ENCODE measurements around the gene NINL. TPM values are rescaled to one million over a fixed set of nuclear protein-coding genes. Genes with fewer than 3 reads are reported as not detected.

Gene NINL
- total RNA-seq, 4 donors from 2014 or later: 0.24 to 6.1 (median 0.88) TPM

- no peak for DNase-seq
- intact Hi-C loops (cut with DNase I; ENCODE audit: low total_unique reads): no loop called here
- no peaks in the 10 kb centered on the region for H3K27me3 ChIP-seq
- H3K27ac ChIP-seq: no peak overlapping the region
- in situ Hi-C loops (cut with MboI; ENCODE audit: low sequenced_read_pairs in 4 of 4): no loop called here
- no peaks in the 10 kb centered on the region for H3K4me1 ChIP-seq
- no peak overlapping the region for H3K4me3 ChIP-seq
- peaks cover 0 to 8% (median 0%) of the 10 kb centered on the region in 3 donors for H3K9me3 ChIP-seq
- no peaks in the 10 kb centered on the region for H3K36me3 ChIP-seq
- ATAC-seq: no peak
- TF ChIP-seq POLR2A (IDR thresholded peaks at IDR 0.05) (no peak), CTCF (IDR thresholded peaks at IDR 0.05 in 4 of 5, conservative IDR thresholded peaks at IDR 0.05 in 1 of 5) (no peak)
Observed at GRCh38 chr20:25517124-25517523, 68.2 kb downstream of the NINL start.

- no peak overlapping the region for H3K4me3 ChIP-seq
- H3K27me3 ChIP-seq: no peaks in the 10 kb centered on the region
- intact Hi-C loops (cut with DNase I; ENCODE audit: low total_unique reads): no loop called here
- no peaks in the 10 kb centered on the region for H3K36me3 ChIP-seq
- no peaks in the 10 kb centered on the region for H3K4me1 ChIP-seq
- ATAC-seq: no peak
- TF ChIP-seq POLR2A (IDR thresholded peaks at IDR 0.05): no peak
- no peak for TF ChIP-seq CTCF (IDR thresholded peaks at IDR 0.05 in 4 of 5, conservative IDR thresholded peaks at IDR 0.05 in 1 of 5)
- in situ Hi-C loops (cut with MboI; ENCODE audit: low sequenced_read_pairs in 4 of 4): no loop called here
- no peak for DNase-seq
- peaks cover 0 to 8% (median 0%) of the 10 kb centered on the region in 3 donors for H3K9me3 ChIP-seq
- H3K27ac ChIP-seq: no peak overlapping the region
Observed at GRCh38 chr20:25514747-25515340, 70.5 kb downstream of the NINL start.

- intact Hi-C loops (cut with DNase I; ENCODE audit: low total_unique reads) (no loop called here), in situ Hi-C loops (cut with MboI; ENCODE audit: low sequenced_read_pairs in 4 of 4) (no loop called here)
- Histone ChIP-seq H3K4me1 (no peaks in the 10 kb centered on the region), H3K9me3 (peaks cover 0 to 8% (median 0%) of the 10 kb centered on the region in 3 donors), H3K36me3 (no peaks in the 10 kb centered on the region), H3K27me3 (no peaks in the 10 kb centered on the region), H3K4me3 (no peak overlapping the region), H3K27ac (no peak overlapping the region)
- no peak for TF ChIP-seq POLR2A (IDR thresholded peaks at IDR 0.05)
- no peak for TF ChIP-seq CTCF (IDR thresholded peaks at IDR 0.05 in 4 of 5, conservative IDR thresholded peaks at IDR 0.05 in 1 of 5)
- no peak for DNase-seq
- ATAC-seq: no peak
Observed at GRCh38 chr20:25514195-25514594, 71.1 kb downstream of the NINL start.

GRCh38 chr20:25512709-25513108, 72.6 kb downstream of the NINL start:
- H3K9me3 ChIP-seq: peaks cover 0 to 8% (median 0%) of the 10 kb centered on the region in 3 donors

More at GRCh38 chr20:25512709-25513108, 72.6 kb downstream of the NINL start:
- DNase-seq: no peak
- in situ Hi-C loops (cut with MboI; ENCODE audit: low sequenced_read_pairs in 4 of 4): no loop called here
- H3K27ac ChIP-seq: no peak overlapping the region
- H3K4me1 ChIP-seq: no peaks in the 10 kb centered on the region
- no peaks in the 10 kb centered on the region for H3K27me3 ChIP-seq
- intact Hi-C loops (cut with DNase I; ENCODE audit: low total_unique reads): no loop called here
- H3K4me3 ChIP-seq: no peak overlapping the region
- no peak for ATAC-seq
- no peaks in the 10 kb centered on the region for H3K36me3 ChIP-seq
- TF ChIP-seq CTCF (IDR thresholded peaks at IDR 0.05 in 4 of 5, conservative IDR thresholded peaks at IDR 0.05 in 1 of 5) (no peak), POLR2A (IDR thresholded peaks at IDR 0.05) (no peak)

Measured in gastrocnemius medialis (tissue), 4 donors.